GM12864 (cell line): ENCODE measurements around the gene RPH3AL.

ENCODE experiments used
- DNase-seq: peaks from one replicate; pipeline ENCODE4 v3.0.0-alpha.2; 2011; ENCODE audit warnings: low read depth
- H3K4me3 ChIP-seq: 2 replicates; pipeline ENCODE4 v1.5.1; 2011; ENCODE audit warnings: mild to moderate bottlenecking, low read depth, low read length, control low read depth
- CTCF ChIP-seq: IDR thresholded peaks from 2 replicates; pipeline ENCODE4 v1.5.1; 2011; ENCODE audit warnings: low read depth, mild to moderate bottlenecking, moderate library complexity, low read length, control low read depth, inconsistent platforms; ENCODE audit errors: missing control alignments

The RPH3AL gene

GRCh38 chr17:337866-338265, 14.7 kb downstream of the RPH3AL start:
- no peak overlapping the region for H3K4me3 ChIP-seq
- DNase-seq, result no peak
- no peak for TF ChIP-seq CTCF

- H3K4me3 ChIP-seq, result no peak overlapping the region
- no peak for DNase-seq
- TF ChIP-seq CTCF, result no peak
Measured at GRCh38 chr17:337453-337852, 15.2 kb downstream of the RPH3AL start.

DNA sequence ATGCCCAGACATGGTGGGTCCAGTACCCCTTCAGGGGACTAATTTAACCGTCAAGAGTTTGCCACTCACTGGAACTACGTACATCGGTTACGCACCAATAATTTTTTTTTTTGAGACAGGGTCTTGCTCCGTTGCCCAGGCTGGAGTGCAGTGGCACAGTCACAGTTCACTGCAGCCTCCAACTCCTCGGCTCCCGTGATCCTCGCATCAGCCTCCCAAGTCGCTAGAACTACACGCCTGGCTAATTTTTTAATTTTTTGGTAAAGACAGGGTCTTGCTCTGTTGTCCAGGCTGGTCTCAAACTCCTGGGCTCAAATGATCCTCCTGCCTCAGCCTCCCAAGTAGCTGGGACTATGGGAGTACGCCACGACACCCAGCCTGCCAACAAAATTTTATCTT, 15.6 kb downstream of the RPH3AL start:
- no peak for TF ChIP-seq CTCF
- no peak for DNase-seq

DNA sequence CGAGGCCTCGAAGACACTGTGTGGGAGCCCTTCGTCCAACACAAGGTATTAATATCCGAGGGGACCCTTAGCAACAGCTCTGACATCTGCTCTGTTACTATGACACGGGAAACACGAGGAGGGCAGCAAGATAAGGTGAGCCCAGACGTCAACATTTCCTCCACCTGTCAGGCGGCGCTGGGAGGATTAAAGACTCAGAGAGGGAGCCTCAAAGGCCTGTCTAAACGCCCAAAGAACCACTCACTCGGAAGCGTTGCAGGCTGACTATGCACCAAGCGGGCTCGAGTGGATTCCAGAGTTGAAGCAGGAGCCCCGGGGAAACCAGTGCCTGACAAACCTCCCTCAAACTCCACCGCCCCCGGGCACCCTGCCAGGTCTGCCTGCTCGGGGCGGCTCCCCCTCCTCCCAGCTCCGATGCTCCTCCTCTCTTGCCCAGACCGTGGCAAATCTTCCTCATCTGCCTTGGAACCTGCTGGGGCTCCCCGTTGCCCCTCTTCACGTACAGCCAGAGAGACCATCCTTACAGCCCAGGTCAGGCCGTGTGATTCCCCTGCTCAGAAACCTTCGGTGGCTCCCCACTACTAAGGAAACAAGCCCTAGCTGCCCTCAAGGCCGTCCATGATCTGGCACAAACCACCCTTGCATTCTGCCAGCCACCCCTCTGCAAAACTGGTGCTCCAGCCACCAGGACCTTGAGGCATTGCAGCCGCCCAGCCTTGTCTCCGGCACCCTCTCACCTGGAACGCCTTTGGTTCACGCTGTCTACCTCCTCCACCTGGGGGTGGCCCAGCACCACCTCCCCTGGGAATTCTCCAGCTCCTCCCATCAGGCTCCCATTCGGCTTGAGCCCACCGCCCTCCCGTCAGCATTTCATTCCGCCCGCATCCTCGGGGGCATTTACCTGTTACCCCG, 16.2 kb downstream of the RPH3AL start:
- no peak for DNase-seq
- no peak overlapping the region for H3K4me3 ChIP-seq
- TF ChIP-seq CTCF, result no peak

More for the DNA sequence above, 15.6 kb downstream of the RPH3AL start:
- H3K4me3 ChIP-seq, result no peak overlapping the region

GRCh38 chr17:335691-336090, 16.9 kb downstream of the RPH3AL start:
- H3K4me3 ChIP-seq, result no peak overlapping the region
- TF ChIP-seq CTCF, result no peak
- no peak for DNase-seq

DNA sequence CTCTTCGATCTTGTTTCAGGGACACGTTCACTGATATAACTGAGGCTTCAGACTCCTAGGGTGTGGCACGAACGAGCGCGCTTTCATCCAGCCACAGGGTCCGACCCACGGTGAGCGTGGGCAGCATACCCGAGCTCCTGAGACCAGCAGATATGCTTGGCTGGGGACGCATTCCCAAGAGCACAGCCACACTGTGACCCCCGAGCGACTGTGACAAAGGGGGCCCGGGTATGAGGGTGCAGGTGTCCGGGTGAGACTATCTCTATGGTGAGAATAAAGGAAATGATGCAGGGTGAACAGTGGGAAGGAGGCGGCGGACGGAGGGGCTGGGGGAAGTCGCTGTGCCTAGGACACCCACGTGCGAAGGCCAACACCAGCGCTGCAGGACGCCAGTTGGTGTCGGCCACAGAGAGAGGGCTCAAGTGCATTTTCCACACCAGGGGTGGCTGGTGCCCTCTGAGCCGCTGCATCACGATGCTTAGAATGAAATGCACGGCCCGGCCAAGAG, 17.6 kb downstream of the RPH3AL start:
- TF ChIP-seq CTCF, result no peak
- no peak overlapping the region for H3K4me3 ChIP-seq
- DNase-seq, result no peak
